Mammary epithelial cell (primary cell): Measurements from ENCODE around the gene CDK19.

ENCODE experiments used
- CTCF ChIP-seq, 2 donors: IDR thresholded peaks in 1 of 2; conservative IDR thresholded peaks in 1 of 2; 2 replicates each; pipeline ENCODE4 v1.5.1; 2011 to 2012; ENCODE audit warnings: inconsistent platforms in 2 of 2, low read length in 2 of 2, mild to moderate bottlenecking in 2 of 2, control low read depth in 1 of 2, low read depth in 1 of 2; ENCODE audit not compliant: insufficient read depth in 1 of 2; ENCODE audit errors: extremely low read depth in 1 of 2
- EZH2 ChIP-seq: IDR thresholded peaks from 2 replicates; pipeline ENCODE4 v1.6.1; 2012; ENCODE audit warnings: low read length, inconsistent platforms, borderline replicate concordance

DNA sequence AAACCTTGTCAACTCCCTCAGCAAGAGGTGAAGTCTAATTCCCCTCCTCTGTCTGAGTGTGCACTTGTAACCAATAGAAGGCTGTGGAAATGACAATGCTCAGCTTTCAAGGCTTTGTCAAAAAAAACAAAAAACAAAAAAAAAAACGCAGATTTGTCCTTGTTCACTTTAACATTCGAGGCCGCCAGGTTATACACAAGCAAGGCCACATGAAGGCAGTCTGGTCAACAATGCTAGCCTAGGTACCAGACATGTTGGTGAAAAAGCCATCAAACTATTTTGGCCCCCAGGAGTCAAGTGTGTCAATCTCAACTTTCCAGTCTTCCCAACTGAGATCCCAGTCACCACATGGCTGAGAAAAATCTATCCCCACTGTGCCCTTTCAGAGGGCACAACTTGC, 92.3 kb downstream of the CDK19 start:
- TF ChIP-seq CTCF (conservative IDR thresholded peaks at IDR 0.05 in 1 of 2, IDR thresholded peaks at IDR 0.05 in 1 of 2; ENCODE audit: extremely low read depth in 1 of 2, insufficient read depth in 1 of 2, low read depth in 1 of 2, low read length in 2 of 2) (no peak), EZH2 (no peak)
